PC-3 (cell line): Measurements from ENCODE around the gene ZC3H6. TPM values are rescaled to one million over a fixed set of nuclear protein-coding genes. Genes with fewer than 3 reads are reported as not detected.
A peak's percentile ranks its signal among the peaks of the same experiment; 100 is the strongest.

Experiments
- ATAC-seq: fragments of 200-7000 bp; cut with Tn5 transposase; 2 replicates; pipeline ENCODE4 v1.9.1; 2020; ENCODE audit warnings: mild to moderate bottlenecking, moderate library complexity
- BruUV-seq: library from RNA; stranded (reverse); fragments of 400-500 nt; replicated peaks from 2 replicates; lab custom pipeline; 2021; lab: Mats Ljungman, UMichigan
- CTCF ChIA-PET: fragments of 300-600 bp; sonication (Branson Sonifier 250); formaldehyde crosslinking; loops from one replicate; lab custom pipeline; 2022; ENCODE audit warnings: antibody characterized with exemption; lab: Charles Lee
- POLR2A ChIA-PET: fragments of 300-600 bp; sonication (Branson Sonifier 250); formaldehyde crosslinking; loops from one replicate; lab custom pipeline; 2022; ENCODE audit warnings: antibody characterized with exemption; ENCODE audit not compliant: unreplicated experiment; lab: Charles Lee
- DNase-seq: peaks from one replicate; pipeline ENCODE4 v3.0.0-alpha.2; 2015
- H2AFZ ChIP-seq: fragments of 300-600 bp; sonication (generic); 2 replicates; pipeline ENCODE4 v1.6.0; 2016; ENCODE audit warnings: antibody characterized with exemption, low read length
- H3F3A ChIP-seq: fragments of 300-600 bp; sonication (generic); one replicate; pipeline ENCODE4 v1.6.0; 2017; ENCODE audit warnings: antibody characterized with exemption, low read length, control low read depth, mild to moderate bottlenecking; ENCODE audit not compliant: unreplicated experiment
- H3K27ac ChIP-seq: fragments of 300-600 bp; sonication (generic); 2 replicates; pipeline ENCODE4 v1.5.1; 2016; ENCODE audit warnings: mild to moderate bottlenecking, low read length
- H3K27me3 ChIP-seq: fragments of 300-600 bp; sonication (generic); 2 replicates; pipeline ENCODE4 v1.6.1; 2016; ENCODE audit warnings: low read length, mixed read lengths
- H3K36me3 ChIP-seq: fragments of 300-600 bp; sonication (generic); 2 replicates; pipeline ENCODE4 v1.6.1; 2016; ENCODE audit warnings: low read depth, mixed run types, low read length, mixed read lengths
- H3K4me1 ChIP-seq: fragments of 300-600 bp; sonication (generic); 2 replicates; pipeline ENCODE4 v1.5.1; 2016; ENCODE audit warnings: low read length; ENCODE audit not compliant: insufficient read depth
- H3K4me2 ChIP-seq: fragments of 300-600 bp; sonication (generic); 2 replicates; pipeline ENCODE4 v1.6.0; 2016; ENCODE audit warnings: low read length
- H3K4me3 ChIP-seq: fragments of 300-600 bp; sonication (generic); 2 replicates; pipeline ENCODE4 v1.5.1; 2016; ENCODE audit warnings: mild to moderate bottlenecking, low read length, mixed read lengths
- H3K79me2 ChIP-seq: fragments of 300-600 bp; sonication (generic); 2 replicates; pipeline ENCODE4 v1.6.1; 2017; ENCODE audit warnings: low read length, mixed read lengths
- H3K9ac ChIP-seq: fragments of 300-600 bp; sonication (generic); 2 replicates; pipeline ENCODE4 v1.6.0; 2016; ENCODE audit warnings: mild to moderate bottlenecking, low read length
- H3K9me2 ChIP-seq: fragments of 300-600 bp; sonication (generic); replicated peaks from 2 replicates; pipeline ENCODE4 v1.6.1; 2016; ENCODE audit warnings: mixed run types, low read length, mixed read lengths
- H3K9me3 ChIP-seq: fragments of 300-600 bp; sonication (generic); 2 replicates; pipeline ENCODE4 v1.6.1; 2016; ENCODE audit warnings: low read length, mixed read lengths
- H4K20me1 ChIP-seq: fragments of 300-600 bp; sonication (generic); 2 replicates; pipeline ENCODE4 v1.6.1; 2016; ENCODE audit warnings: low read length, mixed read lengths
- EZH2 ChIP-seq: fragments of 300-600 bp; sonication (generic); IDR thresholded peaks from one replicate; pipeline ENCODE4 v1.6.1; 2017; ENCODE audit warnings: antibody characterized with exemption, mild to moderate bottlenecking, low read length; ENCODE audit not compliant: unreplicated experiment
- EZH2phosphoT487 ChIP-seq: fragments of 300-600 bp; sonication (generic); IDR thresholded peaks from 2 replicates; pipeline ENCODE4 v1.6.1; 2018; ENCODE audit warnings: mild to moderate bottlenecking, antibody characterized with exemption, low read length, borderline replicate concordance
- intact Hi-C: fragments of 100-400 bp; cut with micrococcal nuclease; formaldehyde crosslinking; loops from 2 replicates; pipeline ENCODE4 v1.9.0; 2023
- total RNA-seq: library from RNA; depleted of rRNA; stranded (reverse); fragments of >200 nt; gene quantifications from 2 replicates; pipeline ENCODE4 v1.2.3, GENCODE V29; 2014
- TF ChIP-seq, protein P1 (sequence below): fragments of 300-600 bp; sonication (generic); conservative IDR thresholded peaks from 2 replicates; pipeline ENCODE4 v1.5.1; 2017; ENCODE audit warnings: antibody characterized with exemption, low read depth, mild to moderate bottlenecking, low read length

ZC3H6 gene
- total RNA-seq, 1 experiment from 2014 or later: 1.3 TPM

DNA sequence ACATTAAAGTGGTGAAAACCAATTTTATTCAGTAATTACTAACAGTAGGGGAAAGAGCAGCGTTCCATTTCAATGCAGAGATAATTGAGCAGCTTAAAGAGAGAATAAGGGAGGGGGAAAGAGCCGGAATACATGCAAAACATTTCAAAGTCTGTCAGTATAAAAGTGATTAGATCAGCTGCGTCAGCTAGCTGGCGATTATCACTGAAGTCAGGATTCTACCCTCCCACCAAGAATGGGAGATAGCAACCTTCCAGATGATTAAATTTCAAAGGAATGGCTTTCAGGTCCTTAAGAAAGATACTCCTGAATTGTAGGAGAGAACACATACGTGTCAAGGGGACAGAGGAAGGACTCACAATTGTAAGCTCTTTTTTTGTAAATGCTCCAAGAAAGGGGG, 2.7 kb upstream of the ZC3H6 start:
- ATAC-seq (no peak), DNase-seq (no peak)
- BruUV-seq: no TSS peak
- Histone ChIP-seq H3K79me2 (peaks cover 8% of the 10 kb centered on the region), H3K9me2 (no peaks in the 10 kb centered on the region), H3K27ac (no peak overlapping the region), H3K4me2 (no peak overlapping the region), H3K9ac (no peak overlapping the region), H2AFZ (no peak overlapping the region), H3K4me3 (no peak overlapping the region), H3K4me1 (peaks cover 8% of the 10 kb centered on the region), H4K20me1 (no peaks in the 10 kb centered on the region), H3K9me3 (no peaks in the 10 kb centered on the region), H3K36me3 (no peaks in the 10 kb centered on the region), H3K27me3 (no peaks in the 10 kb centered on the region), H3F3A (no peaks in the 10 kb centered on the region)
- ChIA-PET CTCF (no interaction called here), POLR2A (no interaction called here)
- intact Hi-C loops: no loop called here
- no peak for TF ChIP-seq EZH2phosphoT487
- TF ChIP-seq, protein P1, sequence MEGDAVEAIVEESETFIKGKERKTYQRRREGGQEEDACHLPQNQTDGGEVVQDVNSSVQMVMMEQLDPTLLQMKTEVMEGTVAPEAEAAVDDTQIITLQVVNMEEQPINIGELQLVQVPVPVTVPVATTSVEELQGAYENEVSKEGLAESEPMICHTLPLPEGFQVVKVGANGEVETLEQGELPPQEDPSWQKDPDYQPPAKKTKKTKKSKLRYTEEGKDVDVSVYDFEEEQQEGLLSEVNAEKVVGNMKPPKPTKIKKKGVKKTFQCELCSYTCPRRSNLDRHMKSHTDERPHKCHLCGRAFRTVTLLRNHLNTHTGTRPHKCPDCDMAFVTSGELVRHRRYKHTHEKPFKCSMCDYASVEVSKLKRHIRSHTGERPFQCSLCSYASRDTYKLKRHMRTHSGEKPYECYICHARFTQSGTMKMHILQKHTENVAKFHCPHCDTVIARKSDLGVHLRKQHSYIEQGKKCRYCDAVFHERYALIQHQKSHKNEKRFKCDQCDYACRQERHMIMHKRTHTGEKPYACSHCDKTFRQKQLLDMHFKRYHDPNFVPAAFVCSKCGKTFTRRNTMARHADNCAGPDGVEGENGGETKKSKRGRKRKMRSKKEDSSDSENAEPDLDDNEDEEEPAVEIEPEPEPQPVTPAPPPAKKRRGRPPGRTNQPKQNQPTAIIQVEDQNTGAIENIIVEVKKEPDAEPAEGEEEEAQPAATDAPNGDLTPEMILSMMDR: no peak
- no peak for TF ChIP-seq EZH2

DNA sequence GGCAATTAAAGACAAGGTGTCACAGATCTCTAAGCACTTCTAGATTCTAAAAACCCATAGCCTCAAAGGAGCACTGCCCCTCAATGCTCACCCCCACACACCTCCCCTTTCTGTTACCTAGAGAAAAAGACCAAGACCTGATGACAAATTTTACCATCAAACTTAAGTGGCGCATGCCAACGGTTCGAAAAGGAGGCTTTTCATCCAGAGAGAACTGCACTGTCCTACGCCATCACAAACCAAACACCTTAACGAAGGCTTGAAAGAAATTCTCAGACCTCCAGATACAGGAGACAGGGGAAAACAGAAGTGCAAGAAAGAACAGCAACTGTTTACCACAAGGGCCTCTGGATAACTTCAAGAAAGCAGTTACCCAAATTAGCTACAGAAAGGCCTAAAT, 2.0 kb upstream of the ZC3H6 start:
- Histone ChIP-seq H3K27ac (no peak overlapping the region), H3K4me1 (peaks cover 8% of the 10 kb centered on the region), H3K9me3 (no peaks in the 10 kb centered on the region), H3F3A (no peaks in the 10 kb centered on the region), H3K9ac (no peak overlapping the region), H3K79me2 (peaks cover 8% of the 10 kb centered on the region), H3K9me2 (no peaks in the 10 kb centered on the region), H2AFZ (no peak overlapping the region), H3K4me2 (no peak overlapping the region), H3K4me3 (no peak overlapping the region), H3K27me3 (no peaks in the 10 kb centered on the region), H4K20me1 (no peaks in the 10 kb centered on the region), H3K36me3 (no peaks in the 10 kb centered on the region)
- ChIA-PET CTCF (no interaction called here), POLR2A (no interaction called here)
- intact Hi-C loops: no loop called here
- BruUV-seq: no TSS peak
- TF ChIP-seq, protein P1: no peak
- TF ChIP-seq EZH2: no peak
- TF ChIP-seq EZH2phosphoT487: no peak
- no peak for ATAC-seq
- no peak for DNase-seq

DNA sequence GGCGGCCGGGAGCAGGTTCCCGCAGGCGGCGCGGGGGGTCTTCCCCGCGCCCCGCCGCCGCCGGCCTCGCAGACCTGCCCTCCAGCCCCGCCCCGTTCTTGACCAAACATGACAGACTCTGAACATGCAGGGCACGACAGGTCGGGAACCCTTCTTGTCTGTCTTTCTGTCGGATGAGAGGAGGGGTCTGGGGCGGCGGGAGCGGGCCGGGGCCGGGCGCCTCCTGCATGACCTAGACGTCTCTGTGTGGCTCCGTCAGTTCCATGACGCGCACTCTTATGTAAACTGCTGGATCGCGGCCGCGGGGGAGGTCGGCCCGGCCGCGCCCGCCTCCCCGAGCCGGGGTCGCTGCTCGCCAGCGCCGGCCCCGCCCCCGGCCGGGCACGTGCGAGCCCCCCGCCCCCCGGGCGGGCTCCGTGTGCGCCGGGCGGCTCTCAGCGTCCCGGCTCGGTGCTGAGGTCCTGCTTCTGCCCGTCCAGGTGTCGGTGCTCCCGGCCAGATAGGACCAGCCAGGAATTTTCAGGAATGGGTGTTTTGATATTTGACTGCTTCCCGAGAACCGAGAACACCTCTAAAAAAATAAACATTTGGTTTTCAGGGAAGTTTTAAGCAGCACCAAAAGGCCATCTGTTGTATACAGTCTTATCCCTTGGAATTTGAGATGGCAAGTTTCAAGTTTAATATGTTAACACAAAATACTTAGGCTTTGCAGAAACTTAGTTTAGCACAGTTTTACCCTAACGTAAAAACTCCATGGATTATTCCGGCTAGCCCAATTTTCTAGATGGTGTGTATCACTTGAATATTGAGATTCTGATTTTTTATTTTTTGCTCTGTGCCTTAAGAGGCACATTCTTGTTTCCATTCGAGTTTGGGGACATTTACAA, 733 bp downstream of the ZC3H6 start:
- DNase-seq: peak; percentile 83
- Histone ChIP-seq H3K9me2 (no peaks in the 10 kb centered on the region), H3K79me2 (peaks cover 8% of the 10 kb centered on the region), H3K4me1 (peaks cover 8% of the 10 kb centered on the region), H2AFZ (peak overlapping the region; percentile 95), H3K9me3 (no peaks in the 10 kb centered on the region), H3K27ac (peak overlapping the region; percentile 97), H3K36me3 (no peaks in the 10 kb centered on the region), H3F3A (no peaks in the 10 kb centered on the region), H3K4me2 (peak overlapping the region; percentile 100), H3K27me3 (no peaks in the 10 kb centered on the region), H4K20me1 (no peaks in the 10 kb centered on the region), H3K4me3 (peak overlapping the region; percentile 99), H3K9ac (peak overlapping the region; percentile 100)
- intact Hi-C loops: no loop called here
- peak; percentile 82 for ATAC-seq
- TSS peak; percentile 45 for BruUV-seq
- TF ChIP-seq, protein P1: no peak
- TF ChIP-seq EZH2phosphoT487 (no peak), EZH2 (no peak)
- ChIA-PET CTCF (no interaction called here), POLR2A (no interaction called here)
